ENCODE results near the gene CALD1.

CALD1 gene

GRCh38 chr7:134882481-134882880 is 103.0 kb downstream of the CALD1 start:
- H3K36me3 ChIP-seq (replicated peaks) = no peaks in the 10 kb centered on the region
- H3K4me1 ChIP-seq = peaks cover 16% of the 10 kb centered on the region
- in situ Hi-C loops (cut with MboI; ENCODE audit: low sequenced_read_pairs) = no loop called here
- H3K9me3 ChIP-seq = no peaks in the 10 kb centered on the region
- H3K4me3 ChIP-seq = no peak overlapping the region
- peak in 1 of 2 experiments; percentile 70 for DNase-seq (ENCODE audit: low spot score in 2 of 2)
- no peaks in the 10 kb centered on the region for H3K27me3 ChIP-seq (ENCODE audit: low read depth)

GRCh38 chr7:134885967-134886352 is 106.5 kb downstream of the CALD1 start:
- Histone ChIP-seq H3K27me3 (ENCODE audit: low read depth) (no peaks in the 10 kb centered on the region), H3K36me3 (replicated peaks) (no peaks in the 10 kb centered on the region)
- no peak for DNase-seq (ENCODE audit: low spot score in 2 of 2)

GRCh38 chr7:134886353-134887057 is 107.1 kb downstream of the CALD1 start:
- no peaks in the 10 kb centered on the region for H3K9me3 ChIP-seq
- DNase-seq (ENCODE audit: low spot score in 2 of 2) = no peak
- H3K4me1 ChIP-seq = peaks cover 13% of the 10 kb centered on the region
- no peak overlapping the region for H3K4me3 ChIP-seq
- H3K27me3 ChIP-seq (ENCODE audit: low read depth) = no peaks in the 10 kb centered on the region
- in situ Hi-C loops (cut with MboI; ENCODE audit: low sequenced_read_pairs) = no loop called here
- H3K36me3 ChIP-seq (replicated peaks) = no peaks in the 10 kb centered on the region

More at GRCh38 chr7:134885967-134886352, 106.5 kb downstream of the CALD1 start:
- in situ Hi-C loops (cut with MboI; ENCODE audit: low sequenced_read_pairs) = no loop called here
- peaks cover 16% of the 10 kb centered on the region for H3K4me1 ChIP-seq
- H3K4me3 ChIP-seq = no peak overlapping the region
- no peaks in the 10 kb centered on the region for H3K9me3 ChIP-seq

DNA sequence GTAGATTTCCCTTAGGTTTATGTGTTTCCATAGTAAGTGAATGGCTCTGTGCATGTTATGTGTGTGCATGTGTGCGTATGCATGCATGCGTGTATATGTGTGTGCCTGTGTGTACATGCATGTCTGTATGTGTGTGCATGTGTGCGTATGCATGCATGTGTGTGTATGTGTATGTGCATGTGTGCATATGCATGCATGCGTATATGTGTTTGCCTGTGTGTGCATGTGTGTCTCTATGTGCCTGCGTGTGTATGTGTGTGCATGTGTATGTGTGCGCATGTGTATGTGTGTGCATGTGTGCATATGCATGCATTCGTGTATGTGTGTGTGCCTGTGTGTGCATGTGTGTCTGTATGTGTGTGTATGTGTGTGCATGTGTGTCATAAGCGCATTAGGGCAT is 108.1 kb downstream of the CALD1 start:
- Histone ChIP-seq H3K4me3 (no peak overlapping the region), H3K27me3 (ENCODE audit: low read depth) (no peaks in the 10 kb centered on the region), H3K4me1 (peaks cover 4% of the 10 kb centered on the region), H3K9me3 (no peaks in the 10 kb centered on the region), H3K36me3 (replicated peaks) (no peaks in the 10 kb centered on the region)
- in situ Hi-C loops (cut with MboI; ENCODE audit: low sequenced_read_pairs) = no loop called here
- DNase-seq (ENCODE audit: low spot score in 2 of 2) = no peak

- no peak for DNase-seq (ENCODE audit: low spot score in 2 of 2)
- no peaks in the 10 kb centered on the region for H3K36me3 ChIP-seq (replicated peaks)
- no peaks in the 10 kb centered on the region for H3K4me1 ChIP-seq
- in situ Hi-C loops (cut with MboI; ENCODE audit: low sequenced_read_pairs) = no loop called here
- H3K27me3 ChIP-seq (ENCODE audit: low read depth) = no peaks in the 10 kb centered on the region
- no peak overlapping the region for H3K4me3 ChIP-seq
- no peaks in the 10 kb centered on the region for H3K9me3 ChIP-seq
Observed at GRCh38 chr7:134888141-134888740, 108.8 kb downstream of the CALD1 start.

- H3K36me3 ChIP-seq (replicated peaks) = no peaks in the 10 kb centered on the region
Observed at GRCh38 chr7:134890246-134891240, 111.1 kb downstream of the CALD1 start.

DNA sequence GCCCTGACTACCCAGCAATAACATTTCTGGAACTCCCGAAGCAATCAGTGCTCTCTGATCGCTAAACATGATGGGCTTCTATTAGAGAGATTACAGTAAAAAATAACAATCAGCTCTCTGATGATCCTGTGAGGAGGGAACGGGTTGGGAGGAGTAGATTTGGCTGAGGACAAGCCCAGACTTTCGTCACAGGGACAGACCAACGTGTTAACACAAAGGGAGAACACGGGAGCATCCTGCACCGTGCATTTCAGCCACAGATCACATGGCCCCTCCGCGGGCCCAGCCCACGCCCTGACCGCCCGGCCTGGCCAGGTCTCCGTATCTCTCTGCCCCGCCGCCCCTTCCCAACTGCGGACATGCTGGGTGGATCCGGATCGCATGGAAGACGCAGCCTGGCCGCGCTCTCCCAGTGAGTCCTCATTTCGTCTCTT is 111.8 kb downstream of the CALD1 start:
- Histone ChIP-seq H3K27me3 (ENCODE audit: low read depth) (no peaks in the 10 kb centered on the region), H3K9me3 (peaks cover 4% of the 10 kb centered on the region; the same call in 1 of the 2 replicates), H3K4me3 (peak overlapping the region; percentile 33), H3K36me3 (replicated peaks) (no peaks in the 10 kb centered on the region), H3K4me1 (no peaks in the 10 kb centered on the region)
- peak; percentile 81 to 82 for DNase-seq (ENCODE audit: low spot score in 2 of 2)
- in situ Hi-C loops (cut with MboI; ENCODE audit: low sequenced_read_pairs) = no loop called here

More at GRCh38 chr7:134890246-134891240, 111.1 kb downstream of the CALD1 start:
- no peak for DNase-seq (ENCODE audit: low spot score in 2 of 2)
- H3K27me3 ChIP-seq (ENCODE audit: low read depth) = no peaks in the 10 kb centered on the region
- H3K4me1 ChIP-seq = no peaks in the 10 kb centered on the region
- 0 out of 2 replicates have a peak, but pooled peaks cover under 1% of the 10 kb centered on the region for H3K9me3 ChIP-seq
- in situ Hi-C loops (cut with MboI; ENCODE audit: low sequenced_read_pairs) = no loop called here
- no peak overlapping the region for H3K4me3 ChIP-seq

DNA sequence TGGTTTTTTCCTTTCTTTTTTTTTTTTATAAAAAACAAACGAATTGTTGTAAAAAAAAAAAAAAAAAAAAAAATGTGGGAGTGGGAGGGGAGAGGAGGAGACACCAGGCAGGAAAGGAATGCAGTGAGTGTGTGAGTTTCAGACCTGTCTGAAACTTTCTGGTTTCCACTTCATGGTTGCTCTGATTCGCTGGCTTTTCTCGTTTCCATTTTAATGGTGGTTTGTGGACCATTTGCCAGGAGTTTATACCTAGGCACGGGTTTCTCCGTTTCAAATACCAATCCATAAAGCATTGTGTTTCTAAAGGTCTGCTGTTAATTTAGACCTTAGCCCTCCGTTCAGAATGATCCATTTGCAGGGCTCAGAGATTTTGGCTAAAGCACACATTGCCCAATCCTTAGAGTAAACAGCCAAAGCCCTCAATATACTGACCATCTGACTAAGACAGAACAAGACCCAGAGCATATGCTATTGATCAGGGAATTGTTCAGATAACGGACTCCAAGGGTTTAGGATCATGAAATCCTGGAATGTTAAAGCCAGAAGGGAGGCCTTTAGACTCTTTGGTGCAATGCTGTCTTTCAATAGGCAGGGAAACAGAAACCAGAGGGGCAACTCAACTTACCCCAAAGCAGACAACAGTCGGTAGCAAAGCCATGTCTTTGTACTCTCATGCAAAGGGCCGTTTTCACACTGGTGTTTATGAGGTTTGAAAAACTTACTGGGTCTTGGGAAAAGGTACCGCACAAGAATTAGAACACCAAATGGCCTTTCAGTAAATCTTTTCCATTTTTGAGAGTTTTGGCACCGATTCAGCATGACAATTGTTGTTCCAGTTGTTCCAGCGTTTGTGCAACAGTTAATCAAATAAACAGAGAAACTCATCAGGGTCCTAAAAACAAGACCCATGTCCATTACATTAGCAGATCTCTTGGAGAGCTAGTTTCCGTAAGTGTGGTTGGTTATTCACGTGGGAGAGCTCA is 112.6 kb downstream of the CALD1 start:
- H3K27me3 ChIP-seq (ENCODE audit: low read depth) = no peaks in the 10 kb centered on the region
- in situ Hi-C loops (cut with MboI; ENCODE audit: low sequenced_read_pairs) = no loop called here
- H3K4me3 ChIP-seq = peak overlapping the region; percentile 33
- DNase-seq (ENCODE audit: low spot score in 2 of 2) = peak in 1 of 2 experiments; percentile 35
- H3K9me3 ChIP-seq = peaks cover 6% of the 10 kb centered on the region; the same call in 1 of the 2 replicates
- no peaks in the 10 kb centered on the region for H3K4me1 ChIP-seq
- no peaks in the 10 kb centered on the region for H3K36me3 ChIP-seq (replicated peaks)

DNA sequence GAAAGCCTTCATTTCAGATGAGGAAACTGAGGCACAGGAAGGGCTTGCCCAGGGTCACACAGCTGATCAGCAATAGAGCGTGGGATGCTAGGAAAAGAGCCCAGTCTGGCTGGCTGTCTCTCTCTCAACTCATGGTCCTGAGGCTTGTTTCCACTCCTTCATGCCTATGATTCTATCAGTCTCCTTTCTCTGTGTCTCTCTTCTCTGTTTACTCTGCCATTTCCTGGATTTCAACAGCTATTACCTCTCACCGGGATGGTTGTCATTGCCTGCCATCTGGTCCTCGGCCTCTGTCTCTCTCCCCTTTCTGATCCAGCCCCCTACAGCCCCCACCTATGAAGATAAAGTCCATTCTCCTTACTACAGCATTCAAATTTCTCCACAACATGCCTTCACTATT is 113.5 kb downstream of the CALD1 start:
- H3K27me3 ChIP-seq (ENCODE audit: low read depth) = no peaks in the 10 kb centered on the region
- no peak overlapping the region for H3K4me3 ChIP-seq
- DNase-seq (ENCODE audit: low spot score in 2 of 2) = no peak
- in situ Hi-C loops (cut with MboI; ENCODE audit: low sequenced_read_pairs) = no loop called here
- no peaks in the 10 kb centered on the region for H3K4me1 ChIP-seq
- H3K9me3 ChIP-seq = peaks cover 6% of the 10 kb centered on the region; the same call in 1 of the 2 replicates
- no peaks in the 10 kb centered on the region for H3K36me3 ChIP-seq (replicated peaks)

DNA sequence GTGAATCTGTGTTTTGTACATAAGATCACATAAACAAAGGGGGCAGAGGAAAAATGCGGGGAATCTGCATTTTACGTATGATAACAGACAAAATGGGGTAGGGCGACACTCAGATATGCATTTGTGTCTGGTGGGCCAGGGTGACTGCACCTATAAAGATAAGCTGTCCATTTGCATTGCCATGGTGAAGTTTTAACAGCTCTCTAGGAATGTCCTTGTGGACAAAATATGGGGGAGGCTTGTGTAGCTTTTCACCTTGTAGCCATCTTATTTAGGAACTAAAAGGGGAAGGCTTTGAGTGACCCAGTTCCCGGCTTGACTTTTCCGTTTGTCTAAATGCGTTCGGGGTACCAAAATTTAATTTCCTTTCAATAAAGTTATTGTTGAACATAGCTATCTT is 114.5 kb downstream of the CALD1 start:
- H3K4me3 ChIP-seq = no peak overlapping the region
- H3K27me3 ChIP-seq (ENCODE audit: low read depth) = no peaks in the 10 kb centered on the region
- no peak for DNase-seq (ENCODE audit: low spot score in 2 of 2)
- H3K36me3 ChIP-seq (replicated peaks) = no peaks in the 10 kb centered on the region
- H3K4me1 ChIP-seq = no peaks in the 10 kb centered on the region
- in situ Hi-C loops (cut with MboI; ENCODE audit: low sequenced_read_pairs) = no loop called here
- H3K9me3 ChIP-seq = peaks cover 6% of the 10 kb centered on the region; the same call in 1 of the 2 replicates

DNA sequence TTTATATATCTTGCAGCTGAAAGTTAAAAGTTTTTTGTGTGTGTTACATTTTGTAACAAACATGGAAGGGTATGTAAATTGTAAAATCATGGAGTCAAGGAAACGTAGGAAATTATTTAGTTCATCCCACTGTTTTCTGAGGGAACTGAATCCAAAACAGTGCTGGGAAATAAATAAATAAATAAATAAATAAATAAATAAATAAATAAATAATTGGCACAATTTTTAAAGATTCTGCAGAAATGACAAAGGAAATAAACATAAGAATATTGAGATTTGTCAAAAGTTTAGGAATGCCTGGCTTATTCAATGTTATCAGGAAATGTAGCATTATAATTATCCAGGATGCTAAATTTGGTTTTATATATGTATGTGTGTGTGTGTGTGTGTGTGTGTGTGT is 115.5 kb downstream of the CALD1 start:
- Histone ChIP-seq H3K36me3 (replicated peaks) (no peaks in the 10 kb centered on the region), H3K4me3 (no peak overlapping the region), H3K4me1 (no peaks in the 10 kb centered on the region), H3K27me3 (ENCODE audit: low read depth) (no peaks in the 10 kb centered on the region), H3K9me3 (peaks cover 6% of the 10 kb centered on the region; the same call in 1 of the 2 replicates)
- no peak for DNase-seq (ENCODE audit: low spot score in 2 of 2)
- in situ Hi-C loops (cut with MboI; ENCODE audit: low sequenced_read_pairs) = no loop called here

DNA sequence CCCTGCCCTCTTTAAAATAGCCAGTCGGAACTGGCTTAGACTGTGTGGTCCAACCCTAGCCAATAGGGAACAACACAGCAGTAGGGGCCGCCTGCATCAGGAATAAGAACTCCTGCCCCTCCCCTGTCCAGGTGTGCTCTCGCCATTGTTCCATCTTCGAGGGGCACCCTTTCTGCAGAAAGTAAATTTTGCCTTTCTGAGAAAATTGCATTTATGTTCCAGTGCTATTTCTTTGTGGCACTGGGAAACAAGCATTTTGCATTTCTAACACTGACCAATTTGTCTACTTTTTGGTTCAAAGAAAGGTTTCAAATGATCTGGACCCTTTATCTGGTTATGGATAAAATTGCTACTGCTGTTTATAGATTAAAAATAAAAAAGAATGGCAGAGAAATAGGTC is 116.6 kb downstream of the CALD1 start:
- DNase-seq (ENCODE audit: low spot score in 2 of 2) = no peak
- Histone ChIP-seq H3K9me3 (peaks cover 6% of the 10 kb centered on the region; the same call in 1 of the 2 replicates), H3K4me1 (no peaks in the 10 kb centered on the region)

More for the DNA sequence above, 116.6 kb downstream of the CALD1 start:
- Histone ChIP-seq H3K36me3 (replicated peaks) (no peaks in the 10 kb centered on the region), H3K4me3 (no peak overlapping the region), H3K27me3 (ENCODE audit: low read depth) (no peaks in the 10 kb centered on the region)
- in situ Hi-C loops (cut with MboI; ENCODE audit: low sequenced_read_pairs) = no loop called here

Data from HAP-1 (cell line).